ENCODE results near the gene RAB7B. TPM values are rescaled to one million over a fixed set of nuclear protein-coding genes. Genes with fewer than 3 reads are reported as not detected.

RAB7B gene
- total RNA-seq, 1 donor from 2014 or later, result 0.78 TPM

DNA sequence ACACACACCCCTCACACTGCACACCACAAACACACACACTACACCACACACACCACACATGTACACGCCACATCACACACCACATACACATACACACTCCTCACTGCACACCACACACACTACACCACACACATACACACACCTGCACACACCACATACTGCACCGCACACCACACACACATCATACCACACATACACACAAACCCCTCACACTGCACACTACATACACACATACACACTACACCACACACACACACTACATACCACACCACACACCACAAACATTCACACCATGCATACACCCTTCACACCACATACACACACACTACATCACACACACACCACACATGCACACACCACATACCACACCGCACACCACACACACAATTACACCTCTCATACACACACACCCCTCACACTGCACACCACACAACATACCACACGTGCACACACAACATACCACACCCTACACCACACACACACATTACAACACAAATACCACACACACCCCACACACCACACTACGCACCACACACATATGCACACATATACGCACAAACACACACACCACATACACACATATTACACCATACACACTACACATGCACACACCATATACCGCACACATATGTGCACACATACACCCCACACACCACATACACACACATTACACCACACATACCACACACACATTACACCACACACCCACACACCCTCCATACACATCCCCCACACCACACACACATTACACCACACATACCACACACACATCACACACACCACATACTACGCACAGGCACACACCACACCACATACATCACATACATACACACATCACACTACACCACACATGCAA is 29.6 kb downstream of the RAB7B start:
- Mint-ChIP-seq H3K27me3 (ENCODE audit: unreplicated experiment) (no peaks in the 10 kb centered on the region), H3K27ac (ENCODE audit: unreplicated experiment) (no peak overlapping the region), H3K4me1 (ENCODE audit: unreplicated experiment) (peaks cover 2% of the 10 kb centered on the region), H3K36me3 (ENCODE audit: unreplicated experiment) (no peaks in the 10 kb centered on the region), H3K4me3 (ENCODE audit: unreplicated experiment) (no peak overlapping the region), H3K9me3 (ENCODE audit: unreplicated experiment) (no peaks in the 10 kb centered on the region)
- TF ChIP-seq, protein P1, sequence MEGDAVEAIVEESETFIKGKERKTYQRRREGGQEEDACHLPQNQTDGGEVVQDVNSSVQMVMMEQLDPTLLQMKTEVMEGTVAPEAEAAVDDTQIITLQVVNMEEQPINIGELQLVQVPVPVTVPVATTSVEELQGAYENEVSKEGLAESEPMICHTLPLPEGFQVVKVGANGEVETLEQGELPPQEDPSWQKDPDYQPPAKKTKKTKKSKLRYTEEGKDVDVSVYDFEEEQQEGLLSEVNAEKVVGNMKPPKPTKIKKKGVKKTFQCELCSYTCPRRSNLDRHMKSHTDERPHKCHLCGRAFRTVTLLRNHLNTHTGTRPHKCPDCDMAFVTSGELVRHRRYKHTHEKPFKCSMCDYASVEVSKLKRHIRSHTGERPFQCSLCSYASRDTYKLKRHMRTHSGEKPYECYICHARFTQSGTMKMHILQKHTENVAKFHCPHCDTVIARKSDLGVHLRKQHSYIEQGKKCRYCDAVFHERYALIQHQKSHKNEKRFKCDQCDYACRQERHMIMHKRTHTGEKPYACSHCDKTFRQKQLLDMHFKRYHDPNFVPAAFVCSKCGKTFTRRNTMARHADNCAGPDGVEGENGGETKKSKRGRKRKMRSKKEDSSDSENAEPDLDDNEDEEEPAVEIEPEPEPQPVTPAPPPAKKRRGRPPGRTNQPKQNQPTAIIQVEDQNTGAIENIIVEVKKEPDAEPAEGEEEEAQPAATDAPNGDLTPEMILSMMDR (IDR thresholded peaks at IDR 0.05), result no peak
- DNase-seq (ENCODE audit: extremely low spot score, unreplicated experiment), result no peak

DNA sequence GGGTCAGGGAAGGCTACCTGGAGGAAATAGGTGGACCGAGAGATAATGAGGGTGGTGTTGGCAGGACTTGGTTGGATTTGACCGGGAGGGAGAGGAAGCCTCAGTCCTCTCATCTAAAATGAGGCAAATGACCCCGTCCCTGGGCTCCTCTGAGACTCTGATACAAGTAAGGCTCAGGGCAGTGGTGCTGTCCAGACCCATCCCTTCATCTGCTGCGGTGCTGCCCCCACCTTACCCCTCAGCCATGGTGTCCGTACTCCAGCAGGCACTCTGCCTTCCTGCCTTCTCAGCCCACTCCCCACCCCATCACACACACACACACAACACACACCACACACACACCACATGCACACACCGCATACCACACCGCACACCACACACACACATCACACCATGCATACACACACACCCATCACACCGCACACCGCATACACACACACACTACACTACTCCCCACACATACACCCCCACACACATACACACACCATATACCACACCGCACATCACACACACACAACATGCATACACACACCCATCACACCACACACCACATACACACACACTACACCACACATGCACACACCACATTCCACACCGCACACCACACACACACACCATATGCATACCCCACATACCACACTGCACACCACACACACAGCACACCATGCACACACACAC is 30.6 kb downstream of the RAB7B start:
- no peaks in the 10 kb centered on the region for H3K9me3 Mint-ChIP-seq (ENCODE audit: unreplicated experiment)

DNA sequence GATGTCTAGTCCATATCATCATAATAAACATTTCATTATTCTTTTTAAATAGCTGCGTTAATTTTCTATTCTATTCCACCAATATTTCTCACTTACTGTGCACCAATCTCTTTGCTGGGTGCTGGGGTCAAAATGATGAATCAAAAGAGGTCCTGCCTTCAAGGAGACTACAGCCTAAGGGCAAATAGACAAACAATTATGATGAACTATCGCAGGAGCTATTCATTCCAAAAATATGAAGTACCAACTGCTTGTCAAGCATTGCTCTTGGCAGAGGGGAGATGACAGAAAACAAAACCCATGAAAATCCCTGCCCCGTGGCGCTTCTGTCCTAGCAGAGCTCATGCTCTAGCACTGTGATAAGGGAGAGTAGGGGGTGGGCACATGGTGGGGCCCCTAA is 31.1 kb downstream of the RAB7B start:
- no peak overlapping the region for H3K4me3 Mint-ChIP-seq (ENCODE audit: unreplicated experiment)
- TF ChIP-seq, protein P1 (IDR thresholded peaks at IDR 0.05), result no peak
- H3K27me3 Mint-ChIP-seq (ENCODE audit: unreplicated experiment), result no peaks in the 10 kb centered on the region
- peaks cover 2% of the 10 kb centered on the region for H3K4me1 Mint-ChIP-seq (ENCODE audit: unreplicated experiment)
- no peak overlapping the region for H3K27ac Mint-ChIP-seq (ENCODE audit: unreplicated experiment)
- DNase-seq (ENCODE audit: extremely low spot score, unreplicated experiment), result no peak
- H3K9me3 Mint-ChIP-seq (ENCODE audit: unreplicated experiment), result no peaks in the 10 kb centered on the region
- H3K36me3 Mint-ChIP-seq (ENCODE audit: unreplicated experiment), result no peaks in the 10 kb centered on the region

More for the DNA sequence above, 30.6 kb downstream of the RAB7B start:
- TF ChIP-seq, protein P1 (IDR thresholded peaks at IDR 0.05), result no peak
- no peak overlapping the region for H3K4me3 Mint-ChIP-seq (ENCODE audit: unreplicated experiment)
- DNase-seq (ENCODE audit: extremely low spot score, unreplicated experiment), result no peak
- H3K4me1 Mint-ChIP-seq (ENCODE audit: unreplicated experiment), result peaks cover 2% of the 10 kb centered on the region
- no peaks in the 10 kb centered on the region for H3K36me3 Mint-ChIP-seq (ENCODE audit: unreplicated experiment)
- H3K27ac Mint-ChIP-seq (ENCODE audit: unreplicated experiment), result no peak overlapping the region
- no peaks in the 10 kb centered on the region for H3K27me3 Mint-ChIP-seq (ENCODE audit: unreplicated experiment)

DNA sequence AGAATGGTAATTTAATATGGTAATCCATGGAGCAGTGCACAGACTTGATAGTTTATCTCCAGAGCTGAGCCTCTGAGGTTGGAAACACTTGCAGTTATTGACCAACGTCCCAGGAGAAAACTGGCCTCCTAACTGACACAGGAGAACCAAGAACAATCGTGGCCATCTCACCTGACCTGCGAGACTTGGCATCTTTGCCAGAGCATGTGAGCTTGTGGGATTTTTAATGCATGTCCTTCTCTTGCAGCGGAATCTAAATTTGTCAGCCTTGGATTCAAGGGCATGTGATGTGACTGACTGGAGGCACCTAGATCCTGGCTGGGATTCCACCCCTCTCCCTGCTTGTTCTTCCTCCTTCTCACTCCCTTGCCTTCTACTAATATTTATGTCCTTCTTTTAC is 32.1 kb downstream of the RAB7B start:
- DNase-seq (ENCODE audit: extremely low spot score, unreplicated experiment), result no peak
- no peaks in the 10 kb centered on the region for H3K27me3 Mint-ChIP-seq (ENCODE audit: unreplicated experiment)
- TF ChIP-seq, protein P1 (IDR thresholded peaks at IDR 0.05), result no peak
- no peak overlapping the region for H3K27ac Mint-ChIP-seq (ENCODE audit: unreplicated experiment)
- peaks cover 2% of the 10 kb centered on the region for H3K4me1 Mint-ChIP-seq (ENCODE audit: unreplicated experiment)
- H3K4me3 Mint-ChIP-seq (ENCODE audit: unreplicated experiment), result no peak overlapping the region
- H3K9me3 Mint-ChIP-seq (ENCODE audit: unreplicated experiment), result no peaks in the 10 kb centered on the region
- H3K36me3 Mint-ChIP-seq (ENCODE audit: unreplicated experiment), result no peaks in the 10 kb centered on the region

DNA sequence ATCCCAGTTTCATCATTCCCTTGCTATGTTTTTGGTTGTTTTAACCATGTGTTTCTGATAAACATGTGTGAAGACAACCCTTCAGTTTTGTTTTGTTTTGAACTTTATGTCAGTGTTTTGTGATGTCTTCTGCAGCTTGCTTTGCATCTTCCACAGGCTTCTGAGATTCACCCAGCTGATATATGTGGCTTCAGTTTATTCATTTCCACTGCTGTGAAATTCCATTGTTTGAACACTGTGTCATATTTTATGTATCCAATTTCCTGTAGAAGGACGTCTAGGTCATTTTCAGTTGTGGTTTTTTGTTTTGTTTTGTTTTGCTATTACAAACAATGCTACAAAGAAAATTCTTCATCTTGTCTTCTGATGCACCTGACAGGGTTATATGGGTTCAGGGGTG is 32.7 kb downstream of the RAB7B start:
- TF ChIP-seq, protein P1 (IDR thresholded peaks at IDR 0.05), result no peak
- no peak overlapping the region for H3K27ac Mint-ChIP-seq (ENCODE audit: unreplicated experiment)
- no peak overlapping the region for H3K4me3 Mint-ChIP-seq (ENCODE audit: unreplicated experiment)
- DNase-seq (ENCODE audit: extremely low spot score, unreplicated experiment), result no peak
- H3K27me3 Mint-ChIP-seq (ENCODE audit: unreplicated experiment), result no peaks in the 10 kb centered on the region
- H3K9me3 Mint-ChIP-seq (ENCODE audit: unreplicated experiment), result no peaks in the 10 kb centered on the region
- no peaks in the 10 kb centered on the region for H3K36me3 Mint-ChIP-seq (ENCODE audit: unreplicated experiment)
- peaks cover 2% of the 10 kb centered on the region for H3K4me1 Mint-ChIP-seq (ENCODE audit: unreplicated experiment)
